H1 (cell line): ENCODE results near the gene TFF1. TPM values are rescaled to one million over a fixed set of nuclear protein-coding genes. Genes with fewer than 3 reads are reported as not detected.
A peak's percentile ranks its signal among the peaks of the same experiment; 100 is the strongest.

Source experiments
- CTCF ChIA-PET: fragments of 300-600 bp; sonication (Branson Sonifier 250); formaldehyde crosslinking; loops from one replicate; lab custom pipeline; 2021; ENCODE audit not compliant: partially characterized antibody; lab: Charles Lee
- POLR2A ChIA-PET: fragments of 300-600 bp; sonication (Branson Sonifier 250); formaldehyde crosslinking; loops from one replicate; lab custom pipeline; 2021; ENCODE audit warnings: inconsistent platforms; ENCODE audit not compliant: partially characterized antibody; lab: Charles Lee
- DNase-seq, 2 experiments: peaks; one replicate each; pipeline versions ENCODE4 v3.0.0 to v3.0.0-alpha.2; 2010 to 2022; ENCODE audit warnings: low spot score in 2 of 2, low read depth in 1 of 2, mixed read lengths in 1 of 2
- FAIRE-seq: peaks from 2 replicates; lab custom pipeline; 2011; peaks lifted over from hg19 to GRCh38; lab: Jason Lieb, UNC
- H2AFZ ChIP-seq: 2 replicates; pipeline ENCODE4 v1.8.1; 2012; ENCODE audit warnings: low read length, inconsistent platforms
- H2AK5ac ChIP-seq: 2 replicates; pipeline ENCODE4 v1.6.1; 2013; ENCODE audit warnings: low read depth, low read length
- H2BK120ac ChIP-seq: replicated peaks from 2 replicates; pipeline ENCODE3; 2013; ENCODE audit warnings: low read depth, low read length, inconsistent platforms
- H2BK12ac ChIP-seq: 2 replicates; pipeline ENCODE4 v1.6.1; 2013; ENCODE audit warnings: low read depth, low read length
- H2BK15ac ChIP-seq: 2 replicates; pipeline ENCODE4 v1.6.1; 2013; ENCODE audit warnings: low read length
- H2BK20ac ChIP-seq: 2 replicates; pipeline ENCODE4 v1.6.1; 2013; ENCODE audit warnings: low read length
- H2BK5ac ChIP-seq: 2 replicates; pipeline ENCODE4 v1.6.1; 2013; ENCODE audit warnings: low read depth, low read length
- H3K14ac ChIP-seq: 2 replicates; pipeline ENCODE4 v1.6.1; 2013; ENCODE audit warnings: inconsistent platforms; ENCODE audit not compliant: insufficient read length
- H3K18ac ChIP-seq: 2 replicates; pipeline ENCODE4 v1.6.1; 2013; ENCODE audit warnings: low read length; ENCODE audit errors: extremely low read depth
- H3K23ac ChIP-seq: 2 replicates; pipeline ENCODE4 v1.6.1; 2013; ENCODE audit warnings: inconsistent platforms; ENCODE audit not compliant: insufficient read length
- H3K23me2 ChIP-seq: 2 replicates; pipeline ENCODE4 v1.6.1; 2013; ENCODE audit warnings: low read depth, low read length
- H3K27ac ChIP-seq: 2 replicates; pipeline ENCODE4 v1.6.1; 2011; ENCODE audit warnings: low read depth, low read length, inconsistent platforms
- H3K27me3 ChIP-seq, 4 experiments: replicated peaks in 1 of 4; 1 replicate in 1 of 4; 2 replicates in 3 of 4; pipeline versions ENCODE4 v1.6.1 to v1.8.1; 2011 to 2013; ENCODE audit warnings: low read length in 3 of 4, mild to moderate bottlenecking in 3 of 4, inconsistent platforms in 2 of 4, mixed read lengths in 2 of 4, moderate library complexity in 1 of 4; ENCODE audit not compliant: control insufficient read depth in 3 of 4, insufficient read depth in 3 of 4; ENCODE audit errors: extremely low read depth in 1 of 4
- H3K36me3 ChIP-seq, 4 experiments: 2 replicates each; pipeline versions ENCODE4 v1.6.1 to v1.8.1; 2011 to 2013; ENCODE audit warnings: mild to moderate bottlenecking in 4 of 4, low read length in 3 of 4, moderate library complexity in 2 of 4, control low read depth in 1 of 4, inconsistent platforms in 1 of 4; ENCODE audit not compliant: insufficient read depth in 4 of 4, control insufficient read depth in 2 of 4
- H3K4ac ChIP-seq: replicated peaks from 2 replicates; pipeline ENCODE3; 2013; ENCODE audit warnings: low read length, low read depth, mixed read lengths, inconsistent platforms; ENCODE audit not compliant: insufficient read length
- H3K4me1 ChIP-seq, 4 experiments: replicated peaks in 1 of 4; 1 replicate in 1 of 4; 2 replicates in 3 of 4; pipeline versions ENCODE4 v1.6.1 to v1.8.1; 2011 to 2013; ENCODE audit warnings: low read length in 3 of 4, inconsistent platforms in 2 of 4, mixed read lengths in 1 of 4; ENCODE audit not compliant: insufficient read depth in 4 of 4, control insufficient read depth in 3 of 4
- H3K4me2 ChIP-seq, 2 experiments: 2 replicates each; pipeline versions ENCODE4 v1.6.1 to v1.8.1; 2011 to 2013; ENCODE audit warnings: low read depth in 2 of 2, low read length in 2 of 2, control low read depth in 1 of 2, inconsistent platforms in 1 of 2, mild to moderate bottlenecking in 1 of 2; ENCODE audit not compliant: insufficient read depth in 1 of 2
- H3K4me3 ChIP-seq, 4 experiments: fragments of 200-600, 300-600 bp in 1 of 4; sonication (generic), shearing (Covaris generic), sonication (Bioruptor Twin) in 1 of 4; 2 replicates each; pipeline versions ENCODE4 v1.5.1 to v1.8.1; 2011 to 2016; ENCODE audit warnings: low read length in 4 of 4, low read depth in 3 of 4, control low read depth in 2 of 4, inconsistent platforms in 2 of 4, mild to moderate bottlenecking in 2 of 4, mixed read lengths in 1 of 4, moderate library complexity in 1 of 4; ENCODE audit not compliant: insufficient read depth in 2 of 4; ENCODE audit errors: extremely low read depth in 1 of 4
- H3K56ac ChIP-seq: replicated peaks from 2 replicates; pipeline ENCODE3; 2013; ENCODE audit warnings: low read depth, mild to moderate bottlenecking, mixed read lengths, low read length, inconsistent platforms; ENCODE audit not compliant: insufficient read length
- H3K79me1 ChIP-seq: 2 replicates; pipeline ENCODE4 v1.6.1; 2013; ENCODE audit warnings: low read depth, low read length, control low read depth
- H3K79me2 ChIP-seq, 2 experiments: 2 replicates each; pipeline versions ENCODE4 v1.6.1 to v1.8.1; 2012 to 2013; ENCODE audit warnings: low read length in 2 of 2, mild to moderate bottlenecking in 2 of 2, inconsistent platforms in 1 of 2; ENCODE audit not compliant: insufficient read depth in 2 of 2, control insufficient read depth in 1 of 2
- H3K9ac ChIP-seq, 4 experiments: replicated peaks in 1 of 4; 1 replicate in 1 of 4; 2 replicates in 3 of 4; pipeline versions ENCODE4 v1.6.1 to v1.8.1; 2011 to 2013; ENCODE audit warnings: low read depth in 3 of 4, low read length in 3 of 4, control low read depth in 2 of 4, mild to moderate bottlenecking in 2 of 4, moderate library complexity in 2 of 4, inconsistent platforms in 1 of 4; ENCODE audit errors: extremely low read depth in 1 of 4
- H3K9me3 ChIP-seq, 2 experiments: 2 replicates each; pipeline versions ENCODE4 v1.6.1 to v1.8.1; 2012 to 2013; ENCODE audit warnings: mild to moderate bottlenecking in 2 of 2, moderate library complexity in 2 of 2, control low read depth in 1 of 2, inconsistent platforms in 1 of 2, low read depth in 1 of 2, low read length in 1 of 2, mixed read lengths in 1 of 2; ENCODE audit not compliant: insufficient read depth in 2 of 2
- H4K20me1 ChIP-seq, 2 experiments: replicated peaks in 1 of 2; 2 replicates each; pipeline versions ENCODE3 to v1.8.1; 2011 to 2013; ENCODE audit warnings: inconsistent platforms in 2 of 2, low read length in 2 of 2, mild to moderate bottlenecking in 1 of 2; ENCODE audit not compliant: insufficient read depth in 2 of 2, control insufficient read depth in 1 of 2
- H4K5ac ChIP-seq: 2 replicates; pipeline ENCODE4 v1.6.1; 2013; ENCODE audit warnings: low read length, low read depth, mixed read lengths, inconsistent platforms; ENCODE audit not compliant: insufficient read length
- H4K8ac ChIP-seq: 2 replicates; pipeline ENCODE4 v1.8.0; 2013; ENCODE audit warnings: mild to moderate bottlenecking, moderate library complexity, low read length, inconsistent platforms; ENCODE audit not compliant: insufficient read depth; ENCODE audit errors: extremely low read depth
- H4K91ac ChIP-seq: replicated peaks from 2 replicates; pipeline ENCODE3; 2013; ENCODE audit warnings: low read length, mixed read lengths, inconsistent platforms; ENCODE audit not compliant: insufficient read length
- CTCF ChIP-seq, 3 experiments: IDR thresholded peaks; 1 replicate in 2 of 3; 2 replicates in 1 of 3; pipeline versions ENCODE4 v1.5.1 to v1.6.1; 2011; ENCODE audit warnings: low read length in 3 of 3, mild to moderate bottlenecking in 3 of 3, inconsistent platforms in 2 of 3, low read depth in 1 of 3, moderate library complexity in 1 of 3; ENCODE audit not compliant: insufficient read depth in 1 of 3; ENCODE audit errors: control extremely low read depth in 1 of 3
- HDAC2 ChIP-seq, 2 experiments: fragments of 300-600 bp in 1 of 2; sonication (generic) in 1 of 2; IDR thresholded peaks; 2 replicates each; pipeline ENCODE4 v1.6.1; 2011 to 2012; ENCODE audit warnings: low read depth in 2 of 2, low read length in 2 of 2, mild to moderate bottlenecking in 2 of 2, moderate library complexity in 2 of 2, borderline replicate concordance in 1 of 2, inconsistent platforms in 1 of 2
- RAD21 ChIP-seq, 2 experiments: IDR thresholded peaks in 1 of 2; conservative IDR thresholded peaks in 1 of 2; 2 replicates each; pipeline ENCODE4 v1.6.1; 2011; ENCODE audit warnings: low read depth in 2 of 2, low read length in 2 of 2, improper control_type of control experiment in 1 of 2, inconsistent platforms in 1 of 2, mild to moderate bottlenecking in 1 of 2, moderate library complexity in 1 of 2
- RFX5 ChIP-seq: IDR thresholded peaks from 2 replicates; pipeline ENCODE4 v1.6.1; 2011; ENCODE audit warnings: low read depth, low read length, improper control_type of control experiment, borderline replicate concordance
- SP2 ChIP-seq: IDR thresholded peaks from 2 replicates; pipeline ENCODE4 v1.6.1; 2012; ENCODE audit warnings: mild to moderate bottlenecking, low read length, inconsistent platforms
- TCF12 ChIP-seq: IDR thresholded peaks from 2 replicates; pipeline ENCODE4 v1.6.1; 2011; ENCODE audit warnings: low read depth, mild to moderate bottlenecking, low read length
- WGBS, 2 experiments: shearing (Covaris generic) in 1 of 2; methylation state at CpG; one replicate each; pipeline versions ENCODE4 v1.1.6 to v1.1.7; 2013 to 2015; ENCODE audit warnings: low lambda C conversion rate in 2 of 2, mixed read lengths in 2 of 2, inconsistent platforms in 1 of 2, low coverage in 1 of 2, missing lambda C conversion rate in 1 of 2; ENCODE audit not compliant: insufficient replicate concordance in 2 of 2, insufficient coverage in 1 of 2, insufficient read length in 1 of 2; ENCODE audit errors: extremely low coverage in 1 of 2, missing lambda C conversion rate in 1 of 2; 5-methylcytosine and 5-hydroxymethylcytosine counted together
- polyA plus RNA-seq, 7 experiments: library from polyadenylated mRNA; depleted of rRNA in 3 of 7; stranded (reverse) in 5 of 7; unstranded in 2 of 7; fragments of >200 nt in 5 of 7; fragments of 200-250 nt in 2 of 7; gene quantifications; 1 replicate in 5 of 7; 2 replicates in 1 of 7; 4 replicates in 1 of 7; pipeline versions ENCODE4 v1.2.1 to v1.2.3, GENCODE V29; 2011 to 2013; ENCODE audit warnings: missing spikeins in 2 of 7, mixed read lengths in 2 of 7
- total RNA-seq: library from RNA; stranded (reverse); fragmentation: NEBNext Ultra II Directional; extraction: Animal tissue kit (Norgen Biotek cat#: 25700); gene quantifications from 2 replicates; pipeline ENCODE4 v1.2.1, GENCODE V29; 2021
- TF ChIP-seq, protein P1 (sequence below): IDR thresholded peaks from 2 replicates; pipeline ENCODE4 v1.6.1; 2012; ENCODE audit warnings: inconsistent platforms

The TFF1 gene
- total and polyA plus RNA-seq, 2 of the 8 experiments (the other 6 are each of a cell fraction or from before 2014, with no cell fraction given) = not detected

- Histone ChIP-seq H4K5ac (no peak overlapping the region), H2BK20ac (peak overlapping the region; percentile 72; the same call in 1 of the 2 replicates), H3K23ac (no peak overlapping the region), H2BK12ac (peak overlapping the region; percentile 88; the same call in 1 of the 2 replicates), H4K8ac (peak overlapping the region; percentile 79; the same call in 1 of the 2 replicates), H3K23me2 (no peaks in the 10 kb centered on the region), H2AFZ (no peak overlapping the region), H2BK15ac (peak overlapping the region; percentile 74), H4K20me1 (no peaks in the 10 kb centered on the region), H3K9me3 (no peaks in the 10 kb centered on the region), H3K4me3 (no peak overlapping the region), H3K36me3 (no peaks in the 10 kb centered on the region), H3K27me3 (no peaks in the 10 kb centered on the region), H3K14ac (no peak overlapping the region), H3K79me2 (no peaks in the 10 kb centered on the region), H2BK5ac (peak overlapping the region; percentile 28; the same call in 1 of the 2 replicates), H2BK120ac (no peak overlapping the region), H3K4ac (peak overlapping the region; percentile 41), H4K91ac (peak overlapping the region; percentile 52), H2AK5ac (0 out of 2 replicates have a peak overlapping the region, but pooled peaks have one; percentile 11), H3K79me1 (no peaks in the 10 kb centered on the region), H3K4me1 (peaks cover 8 to 24% (median 17%) of the 10 kb centered on the region in 4 experiments), H3K9ac (no peak overlapping the region), H3K4me2 (no peak overlapping the region), H3K27ac (no peak overlapping the region), H3K56ac (no peak overlapping the region)
- POLR2A ChIA-PET = no interaction called here
- FAIRE-seq = no peak
- WGBS, 2 experiments = 84% methylated on average over 15 of the region's 20 CpGs; no CpG with 5 or more reads in 1 of the 2 experiments
- no peak for DNase-seq
- TF ChIP-seq TCF12 (no peak), RAD21 (IDR thresholded peaks at IDR 0.05 in 1 of 2, conservative IDR thresholded peaks at IDR 0.05 in 1 of 2; ENCODE audit: low read depth in 2 of 2, low read length in 2 of 2) (no peak), HDAC2 (IDR thresholded peaks at IDR 0.05; ENCODE audit: borderline replicate concordance in 1 of 2, low read depth in 2 of 2, low read length in 2 of 2) (no peak), CTCF (IDR thresholded peaks at IDR 0.05; ENCODE audit: control extremely low read depth in 1 of 3, insufficient read depth in 1 of 3, low read depth in 1 of 3, low read length in 3 of 3) (no peak), SP2 (no peak), RFX5 (no peak)
- TF ChIP-seq, protein P1, sequence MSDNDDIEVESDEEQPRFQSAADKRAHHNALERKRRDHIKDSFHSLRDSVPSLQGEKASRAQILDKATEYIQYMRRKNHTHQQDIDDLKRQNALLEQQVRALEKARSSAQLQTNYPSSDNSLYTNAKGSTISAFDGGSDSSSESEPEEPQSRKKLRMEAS = no peak
- TF ChIP-seq, all 59 proteins: peak for 0
- H3K18ac ChIP-seq = peak overlapping the region; percentile 60
- CTCF ChIA-PET = interaction anchor here (0.6 to 14.3 kb wide), 8 partner anchors 8 to 132 kb away, joined by 3 to 137 read pairs (median 4); no protein-coding TSS in a partner anchor
Observed at GRCh38 chr21:42317826-42318746, 48.2 kb downstream of the TFF1 start.
